ENCODE data around the gene RHO.
"Not testable (repeated sequence)": the region's sequence is repeated elsewhere in the genome, so short reads cannot be mapped to it uniquely, and the experiment has no call there.

RHO gene

DNA sequence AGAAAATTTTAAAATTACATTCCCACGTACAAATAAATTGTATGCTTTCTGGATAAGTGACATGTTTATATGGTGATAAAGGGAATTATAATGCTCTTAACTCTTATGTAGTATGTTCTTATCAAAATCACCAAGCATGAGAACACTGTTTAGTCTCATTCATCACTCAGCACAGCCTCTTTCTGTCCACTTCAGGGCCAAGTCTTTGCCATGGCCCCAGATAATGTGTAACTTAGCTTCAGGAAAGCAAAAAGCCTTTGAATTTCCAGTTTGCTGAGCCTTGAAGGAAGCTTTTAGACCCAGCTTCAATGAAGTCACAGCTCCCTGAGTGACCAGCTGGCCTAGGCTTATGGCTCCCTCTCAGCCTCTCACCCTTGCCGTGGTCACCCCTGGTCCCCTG, 30.6 kb upstream of the RHO start:
- not testable (repeated sequence) for H3K36me3 ChIP-seq (ENCODE audit: insufficient read depth, low read length); H3K9ac ChIP-seq (ENCODE audit: low read length); H3K9me2 ChIP-seq (ENCODE audit: low read depth, low read length); H3K4me2 ChIP-seq (ENCODE audit: low read length); H3K4me3 ChIP-seq (ENCODE audit: low read depth, low read length, poor library complexity, severe bottlenecking); H3K79me2 ChIP-seq (ENCODE audit: insufficient read depth, low read length); H3K27ac ChIP-seq (ENCODE audit: low read depth, low read length, poor library complexity, severe bottlenecking); H3K9me3 ChIP-seq (ENCODE audit: low read length); H3K27me3 ChIP-seq (ENCODE audit: insufficient read depth, low read length); H3K4me1 ChIP-seq (ENCODE audit: insufficient read depth, low read length, severe bottlenecking); H4K20me1 ChIP-seq (ENCODE audit: insufficient read depth, low read length); H2AFZ ChIP-seq (ENCODE audit: low read length); H3F3A ChIP-seq (ENCODE audit: insufficient read depth, low read length)

- H3K9me3 ChIP-seq (ENCODE audit: low read length); H3K79me2 ChIP-seq (ENCODE audit: insufficient read depth, low read length); H3K36me3 ChIP-seq (ENCODE audit: insufficient read depth, low read length); H2AFZ ChIP-seq (ENCODE audit: low read length); H3K4me2 ChIP-seq (ENCODE audit: low read length); H4K20me1 ChIP-seq (ENCODE audit: insufficient read depth, low read length); H3K4me1 ChIP-seq (ENCODE audit: insufficient read depth, low read length, severe bottlenecking); H3K9me2 ChIP-seq (ENCODE audit: low read depth, low read length); H3K27me3 ChIP-seq (ENCODE audit: insufficient read depth, low read length); H3K9ac ChIP-seq (ENCODE audit: low read length); H3K27ac ChIP-seq (ENCODE audit: low read depth, low read length, poor library complexity, severe bottlenecking); H3F3A ChIP-seq (ENCODE audit: insufficient read depth, low read length); H3K4me3 ChIP-seq (ENCODE audit: low read depth, low read length, poor library complexity, severe bottlenecking): not testable (repeated sequence)
Observed at GRCh38 chr3:129498603-129499488, 29.6 kb upstream of the RHO start.

- not testable (repeated sequence) for H3K9me3 ChIP-seq (ENCODE audit: low read length); H3F3A ChIP-seq (ENCODE audit: insufficient read depth, low read length); H3K36me3 ChIP-seq (ENCODE audit: insufficient read depth, low read length); H3K27ac ChIP-seq (ENCODE audit: low read depth, low read length, poor library complexity, severe bottlenecking); H3K4me3 ChIP-seq (ENCODE audit: low read depth, low read length, poor library complexity, severe bottlenecking); H3K9ac ChIP-seq (ENCODE audit: low read length); H4K20me1 ChIP-seq (ENCODE audit: insufficient read depth, low read length); H3K4me2 ChIP-seq (ENCODE audit: low read length); H3K9me2 ChIP-seq (ENCODE audit: low read depth, low read length); H3K27me3 ChIP-seq (ENCODE audit: insufficient read depth, low read length); H3K4me1 ChIP-seq (ENCODE audit: insufficient read depth, low read length, severe bottlenecking); H2AFZ ChIP-seq (ENCODE audit: low read length); H3K79me2 ChIP-seq (ENCODE audit: insufficient read depth, low read length)
Observed at GRCh38 chr3:129499604-129500333, 28.7 kb upstream of the RHO start.

GRCh38 chr3:129500334-129500658, 28.1 kb upstream of the RHO start:
- no peaks in the 10 kb centered on the region for H3F3A ChIP-seq (ENCODE audit: insufficient read depth, low read length)
- H3K9ac ChIP-seq (ENCODE audit: low read length): no peak overlapping the region
- peaks cover 4% of the 10 kb centered on the region; the same call in 1 of the 2 replicates for H3K36me3 ChIP-seq (ENCODE audit: insufficient read depth, low read length)
- H3K27me3 ChIP-seq (ENCODE audit: insufficient read depth, low read length): no peaks in the 10 kb centered on the region
- no peaks in the 10 kb centered on the region for H3K4me1 ChIP-seq (ENCODE audit: insufficient read depth, low read length, severe bottlenecking)
- H3K27ac ChIP-seq (ENCODE audit: low read depth, low read length, poor library complexity, severe bottlenecking): no peak overlapping the region
- no peak overlapping the region for H3K4me2 ChIP-seq (ENCODE audit: low read length)
- H2AFZ ChIP-seq (ENCODE audit: low read length): no peak overlapping the region
- no peaks in the 10 kb centered on the region for H4K20me1 ChIP-seq (ENCODE audit: insufficient read depth, low read length)
- H3K9me2 ChIP-seq (ENCODE audit: low read depth, low read length): no peaks in the 10 kb centered on the region
- H3K79me2 ChIP-seq (ENCODE audit: insufficient read depth, low read length): no peaks in the 10 kb centered on the region
- no peak overlapping the region for H3K4me3 ChIP-seq (ENCODE audit: low read depth, low read length, poor library complexity, severe bottlenecking)
- H3K9me3 ChIP-seq (ENCODE audit: low read length): no peaks in the 10 kb centered on the region
- TF ChIP-seq EZH2 (IDR thresholded peaks at IDR 0.05; ENCODE audit: borderline replicate concordance, low read length): no peak
- TF ChIP-seq, protein P1, sequence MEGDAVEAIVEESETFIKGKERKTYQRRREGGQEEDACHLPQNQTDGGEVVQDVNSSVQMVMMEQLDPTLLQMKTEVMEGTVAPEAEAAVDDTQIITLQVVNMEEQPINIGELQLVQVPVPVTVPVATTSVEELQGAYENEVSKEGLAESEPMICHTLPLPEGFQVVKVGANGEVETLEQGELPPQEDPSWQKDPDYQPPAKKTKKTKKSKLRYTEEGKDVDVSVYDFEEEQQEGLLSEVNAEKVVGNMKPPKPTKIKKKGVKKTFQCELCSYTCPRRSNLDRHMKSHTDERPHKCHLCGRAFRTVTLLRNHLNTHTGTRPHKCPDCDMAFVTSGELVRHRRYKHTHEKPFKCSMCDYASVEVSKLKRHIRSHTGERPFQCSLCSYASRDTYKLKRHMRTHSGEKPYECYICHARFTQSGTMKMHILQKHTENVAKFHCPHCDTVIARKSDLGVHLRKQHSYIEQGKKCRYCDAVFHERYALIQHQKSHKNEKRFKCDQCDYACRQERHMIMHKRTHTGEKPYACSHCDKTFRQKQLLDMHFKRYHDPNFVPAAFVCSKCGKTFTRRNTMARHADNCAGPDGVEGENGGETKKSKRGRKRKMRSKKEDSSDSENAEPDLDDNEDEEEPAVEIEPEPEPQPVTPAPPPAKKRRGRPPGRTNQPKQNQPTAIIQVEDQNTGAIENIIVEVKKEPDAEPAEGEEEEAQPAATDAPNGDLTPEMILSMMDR (IDR thresholded peaks at IDR 0.05; ENCODE audit: low read length): no peak
